NCI-H146 (cell line): ENCODE data around the gene BCL11B.
"Not testable (repeated sequence)": the region's sequence is repeated elsewhere in the genome, so short reads cannot be mapped to it uniquely, and the experiment has no call there.

ENCODE experiments used
- DNase-seq: peaks from one replicate; lab custom pipeline; 2025; lab: John Stamatoyannopoulos, UW

BCL11B gene

DNA sequence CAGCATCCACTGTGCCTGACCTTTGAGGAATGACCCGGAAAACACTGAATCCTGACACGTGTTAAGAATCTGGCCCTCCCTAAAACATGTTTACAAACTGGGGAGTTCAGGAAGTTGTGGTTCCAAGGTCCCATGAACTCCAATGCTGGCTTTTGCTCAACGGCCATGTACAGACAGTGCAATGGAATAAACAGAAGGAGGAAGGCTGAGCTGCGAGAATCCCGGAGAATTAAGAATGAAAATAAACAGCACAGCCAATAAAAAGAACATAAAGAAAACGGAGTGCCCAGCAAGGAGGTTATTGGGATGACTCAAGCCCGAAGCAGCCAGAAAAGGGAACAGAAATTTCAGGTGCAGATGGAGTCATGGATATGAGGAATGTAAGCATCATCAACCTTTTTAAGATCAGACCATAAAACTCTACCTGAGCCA lies 32.3 kb downstream of the BCL11B start:
- DNase-seq = no peak

DNA sequence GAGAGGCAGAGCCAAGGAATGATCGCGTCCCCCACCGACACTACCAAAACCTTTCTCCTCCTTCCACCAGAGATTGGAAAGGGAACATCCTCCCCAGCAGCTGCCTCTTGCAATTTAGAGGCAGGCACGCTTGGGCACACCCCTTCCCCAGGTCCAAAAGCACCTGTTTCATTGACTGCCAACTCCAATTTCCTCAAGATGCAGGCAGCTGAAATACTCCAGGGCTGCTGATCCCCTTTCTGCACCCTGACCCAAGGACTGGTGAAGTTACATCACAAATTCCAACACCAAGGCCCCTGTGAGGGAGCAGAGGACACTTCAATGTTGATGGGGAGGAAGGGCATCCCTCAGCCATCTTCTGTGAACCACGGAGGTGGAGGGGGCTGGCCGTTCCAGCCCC lies 33.8 kb downstream of the BCL11B start:
- DNase-seq = no peak

DNA sequence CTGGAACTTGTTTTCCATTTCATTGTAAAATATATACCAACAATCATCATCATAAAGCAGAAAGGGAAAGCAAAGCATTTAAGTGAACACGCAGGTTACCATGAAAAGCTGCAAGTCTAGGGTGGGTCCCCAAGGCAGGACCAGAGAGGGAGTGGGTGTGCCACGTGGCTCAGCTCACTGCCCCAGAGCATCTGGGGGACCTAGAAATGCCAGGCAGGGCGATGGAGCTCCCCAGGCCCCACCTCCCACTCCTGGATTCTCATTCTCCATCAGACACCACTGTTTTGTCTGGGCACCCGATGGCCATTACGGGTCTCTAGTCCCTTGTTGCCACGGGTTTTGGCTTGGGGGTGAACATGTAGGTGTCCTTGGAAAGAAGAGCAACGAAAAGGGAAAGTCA lies 34.7 kb downstream of the BCL11B start:
- DNase-seq = no peak

DNA sequence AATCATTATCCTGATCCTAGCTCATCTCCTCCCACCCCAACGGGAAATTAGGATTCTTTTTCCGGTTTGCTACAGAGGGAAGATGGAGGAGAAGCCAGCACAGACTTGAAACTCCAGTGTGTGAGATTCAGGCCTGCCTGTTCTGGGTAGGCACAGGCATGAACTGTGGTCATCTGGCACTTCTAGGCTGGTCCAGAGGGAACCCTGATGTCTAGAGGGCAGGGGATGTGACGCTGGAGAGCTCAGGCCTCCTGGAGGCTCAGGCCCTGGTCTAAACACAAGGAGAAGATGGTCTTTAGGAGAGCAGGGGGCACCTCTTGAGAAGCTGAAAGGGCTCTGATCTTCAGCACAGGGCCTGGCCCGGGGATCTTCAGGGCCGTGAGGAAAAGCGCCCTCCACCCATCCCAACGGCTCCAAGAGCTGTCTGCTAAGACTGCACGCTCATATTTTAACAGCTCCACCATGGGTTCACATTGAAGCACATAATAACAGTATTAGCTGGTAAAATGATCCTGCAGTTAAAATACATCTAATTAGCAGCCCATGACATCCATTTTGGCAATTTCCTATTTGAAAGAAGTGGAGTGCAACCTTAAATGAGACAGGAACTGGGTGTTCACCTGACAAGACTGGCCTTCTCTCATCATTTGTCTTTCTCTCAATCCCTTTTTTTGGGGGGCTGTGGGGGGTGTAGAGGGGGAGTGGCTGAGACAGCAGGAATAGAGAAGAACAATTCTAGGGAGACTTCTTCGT lies 35.4 kb downstream of the BCL11B start:
- DNase-seq = no peak

DNA sequence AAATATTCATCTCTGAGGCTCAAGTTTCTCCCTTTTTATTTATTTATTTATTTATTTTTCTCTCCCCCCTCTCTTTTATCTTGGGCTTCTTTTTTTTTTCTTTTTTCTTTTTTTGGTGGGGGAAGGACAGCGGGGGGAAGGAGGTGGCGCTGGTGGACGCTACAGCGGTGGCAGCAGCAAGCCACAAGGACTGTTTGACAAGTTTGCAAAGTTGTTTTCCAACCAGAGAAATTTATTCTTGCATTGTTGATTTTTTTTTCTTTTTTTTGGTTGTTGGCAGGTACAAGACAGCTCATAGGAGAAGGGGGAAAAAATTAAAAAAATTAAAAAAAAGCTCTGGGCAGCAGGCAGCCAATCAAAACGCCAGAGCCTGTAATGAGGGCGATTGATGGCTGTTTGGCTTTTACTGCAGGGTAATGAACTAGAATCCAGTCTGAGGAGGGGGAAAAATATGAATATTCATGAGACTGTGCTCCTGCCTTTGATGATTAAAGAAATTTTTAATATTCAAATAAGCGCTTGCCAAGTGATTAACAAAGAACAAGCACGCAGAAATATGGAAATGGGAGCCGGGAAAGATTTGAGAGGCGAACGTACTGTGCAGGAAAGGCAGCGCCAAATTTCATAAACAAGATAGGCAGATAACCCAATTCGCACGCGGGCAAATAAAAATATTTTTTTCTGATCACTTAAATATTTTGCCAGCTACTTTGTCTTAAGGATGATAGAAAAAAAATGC lies 36.2 kb downstream of the BCL11B start:
- no peak for DNase-seq

DNA sequence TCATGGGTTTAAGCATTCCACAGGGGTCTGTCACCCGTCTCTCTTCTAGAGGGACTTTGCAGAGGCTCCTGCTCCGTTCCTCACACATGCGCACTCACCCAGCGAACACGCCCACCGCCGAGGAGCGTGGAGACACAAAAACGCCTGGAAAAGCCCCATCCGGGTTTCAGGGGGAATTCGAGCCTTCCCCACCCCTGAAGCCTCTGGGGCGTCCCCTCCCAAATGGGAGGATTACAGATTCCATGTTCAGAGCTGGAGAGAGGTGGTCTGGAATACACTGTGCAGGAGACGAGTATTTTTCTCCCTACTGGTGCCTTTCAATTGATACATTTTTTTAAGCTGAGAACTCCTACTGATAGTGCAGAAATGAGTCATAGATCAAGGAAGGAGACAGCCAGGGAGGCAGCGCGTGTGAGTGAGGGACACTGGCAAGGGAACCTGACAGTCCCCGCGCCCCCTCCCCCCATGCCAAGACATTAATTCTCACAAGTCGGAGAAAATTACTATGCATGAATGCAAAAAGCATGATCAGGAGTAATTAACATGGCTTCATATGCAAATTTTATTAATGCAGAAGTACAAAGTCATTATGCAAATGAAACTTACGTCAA lies 36.9 kb downstream of the BCL11B start:
- DNase-seq = no peak

DNA sequence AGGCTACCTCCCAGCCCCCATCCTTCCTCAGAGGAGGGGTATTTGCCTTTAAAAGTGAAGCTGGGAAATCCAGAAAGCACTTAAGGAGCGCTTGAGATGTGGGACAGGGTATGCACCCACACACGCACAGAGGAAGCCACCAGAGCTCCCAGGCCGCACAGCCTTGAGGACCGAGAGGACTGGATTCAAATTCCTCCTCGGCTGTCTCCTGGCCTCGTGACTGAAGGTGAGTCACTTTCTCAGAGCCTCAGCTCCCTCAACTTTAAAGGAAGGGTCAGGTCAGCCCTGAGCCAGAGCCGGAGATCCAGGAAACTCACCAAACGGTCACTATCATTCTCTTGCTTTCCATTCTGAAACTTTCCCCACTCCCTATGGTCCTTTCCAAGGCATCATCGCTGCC lies 37.6 kb downstream of the BCL11B start:
- DNase-seq = no peak

DNA sequence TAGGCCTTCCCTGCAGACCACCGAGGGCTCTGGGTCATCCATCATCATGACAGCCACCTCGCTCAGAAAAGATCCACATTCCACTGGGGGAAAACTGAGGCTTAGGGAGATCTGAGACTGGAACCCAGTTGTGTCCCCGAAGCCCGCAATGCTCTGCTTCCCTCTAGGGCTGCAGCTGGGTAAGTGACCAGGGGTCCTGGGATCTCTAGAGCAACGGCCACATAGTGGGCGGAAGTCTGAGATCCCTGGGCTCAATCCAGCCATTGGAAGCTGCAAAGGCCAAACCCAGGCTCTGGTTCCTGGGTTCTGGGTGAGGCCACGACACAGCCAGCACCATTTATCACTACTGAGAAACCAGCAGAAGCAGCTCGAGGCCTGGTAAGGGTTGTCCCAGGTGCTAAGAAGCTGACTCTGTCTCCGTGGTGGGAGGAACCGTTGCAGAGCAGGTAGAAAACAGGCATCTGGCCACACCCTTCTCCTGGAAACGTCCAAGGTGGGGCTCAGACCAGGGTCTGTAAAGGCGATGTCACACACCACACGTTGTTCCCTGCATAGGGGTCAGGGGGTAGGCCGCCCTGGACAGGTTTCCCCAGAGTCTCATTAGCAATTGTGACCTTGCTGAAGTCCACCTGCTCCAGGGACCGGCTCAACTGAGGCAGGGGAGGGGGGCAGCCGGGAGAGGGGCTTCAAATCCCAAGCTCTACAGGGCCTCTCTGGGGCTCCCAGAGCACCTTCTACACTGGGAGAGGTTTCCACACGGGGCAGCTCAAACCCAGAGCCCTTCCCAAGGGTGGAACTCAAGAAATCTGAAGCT lies 38.6 kb downstream of the BCL11B start:
- DNase-seq = no peak

DNA sequence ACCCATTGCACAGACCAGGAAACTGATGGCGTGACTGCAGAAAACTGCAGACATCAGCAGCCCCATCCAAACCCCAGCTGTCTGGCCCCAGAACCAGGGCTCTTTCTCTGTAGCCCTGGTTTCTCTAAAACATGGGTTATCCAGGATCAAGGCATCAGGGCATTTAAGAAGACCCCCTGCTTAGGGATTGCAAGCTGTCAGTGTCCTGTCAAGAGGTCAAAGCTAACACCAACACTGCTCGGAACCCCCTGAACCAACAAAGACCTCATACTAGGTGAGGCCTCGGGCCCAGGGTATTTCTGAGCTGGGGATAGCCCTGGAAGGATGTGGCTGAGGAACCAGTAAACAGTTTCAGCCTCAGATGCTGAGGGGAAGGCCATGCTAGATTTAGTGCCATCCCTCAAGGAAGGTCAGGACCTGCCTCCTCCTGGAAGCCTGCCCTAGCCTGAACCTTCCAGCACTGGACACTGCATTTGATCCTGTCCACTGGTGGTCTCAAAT lies 39.2 kb downstream of the BCL11B start:
- no peak for DNase-seq

DNA sequence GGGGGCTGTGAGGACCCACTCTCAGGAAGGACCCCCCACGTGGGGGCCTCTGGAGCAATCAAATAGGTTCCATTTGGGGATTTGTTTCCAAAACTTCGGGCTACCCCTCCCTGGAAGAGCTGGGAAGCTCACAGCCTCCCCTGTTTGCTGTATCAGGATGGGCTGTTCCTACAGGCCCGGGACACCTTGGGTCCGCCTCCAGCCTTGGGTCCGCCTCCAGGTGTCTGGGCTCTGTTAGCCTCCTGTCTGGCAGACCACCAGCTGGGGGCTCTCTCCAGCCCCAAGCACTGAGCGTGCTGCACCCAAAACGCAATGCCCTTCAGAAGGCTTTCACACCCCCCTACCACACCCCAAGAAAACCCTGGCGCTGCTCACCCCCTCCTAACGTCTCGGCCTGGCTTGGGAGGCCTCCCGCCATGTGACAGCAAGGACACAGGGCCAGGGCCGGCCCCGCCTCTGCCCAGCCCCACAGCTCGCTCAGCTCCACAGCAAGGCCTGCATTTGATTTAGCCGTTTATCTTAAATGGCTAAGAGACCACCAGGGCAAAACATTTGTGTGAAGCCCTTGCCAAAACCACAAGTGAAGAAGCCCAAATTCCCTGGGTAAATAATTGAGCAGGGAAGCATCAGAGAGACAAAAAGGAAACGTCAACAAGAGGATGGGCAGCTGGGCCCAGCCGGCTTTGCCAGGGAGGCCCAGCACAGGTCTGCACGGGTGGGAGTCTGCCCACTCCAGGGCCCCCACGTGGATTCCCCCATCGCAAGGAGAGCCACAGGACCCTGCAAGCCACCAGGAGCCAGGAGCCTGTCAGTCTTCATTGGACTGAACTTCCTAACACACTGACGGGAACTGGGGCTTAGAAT lies 39.9 kb downstream of the BCL11B start:
- no peak for DNase-seq

DNA sequence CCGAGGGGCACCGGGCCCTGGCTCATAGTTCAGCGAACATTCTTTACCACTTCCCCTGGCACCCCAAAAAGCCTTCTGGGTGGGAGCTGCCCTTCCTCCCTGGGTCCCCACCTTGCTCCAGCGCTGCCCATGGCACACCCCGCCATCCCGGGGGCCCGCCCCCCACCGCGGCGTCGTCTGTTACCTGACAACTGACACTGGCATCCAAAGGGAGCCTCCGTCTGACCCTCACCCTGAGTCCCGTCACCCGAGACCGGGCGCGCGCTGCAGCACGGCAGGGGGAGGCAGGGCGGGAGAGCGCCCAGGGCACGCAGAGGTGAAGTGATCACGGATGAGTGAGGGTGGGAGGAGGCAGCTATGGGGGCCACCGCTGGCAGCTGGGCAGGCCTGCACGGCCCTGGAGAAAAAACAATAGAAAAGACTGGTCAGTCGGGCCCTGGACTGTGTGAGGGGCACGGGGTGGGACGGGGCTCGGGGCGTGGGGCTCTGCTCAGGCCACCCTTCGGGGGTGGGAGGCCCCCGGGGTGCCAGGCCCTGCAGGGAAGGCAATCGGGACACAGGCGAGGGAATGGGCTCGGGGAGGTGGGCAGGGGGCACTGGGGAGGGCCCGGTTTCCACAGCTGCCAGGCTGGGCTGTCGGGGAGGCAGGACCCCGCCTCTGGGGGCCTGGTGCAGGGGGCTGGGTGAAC lies 40.7 kb downstream of the BCL11B start:
- no peak for DNase-seq

DNA sequence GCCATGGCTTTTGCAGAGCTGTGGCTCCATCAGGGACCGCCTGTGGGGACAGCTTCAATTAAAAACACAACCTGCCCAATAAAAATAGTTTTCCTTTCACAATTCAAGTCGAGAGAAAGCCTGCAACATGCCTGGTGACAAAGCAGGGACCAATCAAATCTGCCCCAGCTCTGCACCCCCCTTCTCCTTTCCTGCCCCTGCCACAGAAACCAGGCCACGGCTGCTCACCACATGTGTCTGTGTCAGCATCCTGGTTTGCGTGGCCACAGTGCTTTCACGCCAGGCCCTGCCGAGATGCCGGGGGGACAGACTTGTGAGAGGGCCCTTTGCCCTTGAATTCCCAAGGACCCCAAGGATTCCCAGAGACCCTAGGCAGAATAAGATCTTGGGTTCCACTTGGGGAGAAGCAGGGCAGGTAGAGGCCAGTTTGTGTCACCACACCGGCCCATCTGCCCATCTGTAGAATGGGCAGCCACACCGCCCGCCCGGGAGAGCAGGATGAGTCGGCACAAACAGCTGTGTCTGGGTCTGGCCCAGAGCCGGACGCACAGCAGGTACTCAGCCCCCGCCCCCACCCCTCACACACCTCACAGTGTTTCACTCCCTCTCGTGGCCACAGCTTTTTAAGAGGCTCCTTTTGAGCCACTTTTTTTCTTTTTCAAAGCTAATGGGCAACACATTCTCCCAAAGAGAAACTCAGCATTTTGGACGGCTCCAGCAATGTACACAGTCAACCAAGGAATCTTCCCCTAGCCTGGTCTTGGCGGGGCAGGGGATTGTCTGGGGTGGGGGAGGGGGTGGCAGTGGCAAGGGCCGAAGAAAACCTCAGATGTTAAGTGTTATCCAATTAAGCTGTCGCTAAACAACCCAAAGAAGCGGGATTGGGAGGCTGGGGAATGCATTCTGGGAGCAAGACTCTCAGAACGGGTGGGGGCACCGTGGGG lies 41.5 kb downstream of the BCL11B start:
- no peak for DNase-seq

DNA sequence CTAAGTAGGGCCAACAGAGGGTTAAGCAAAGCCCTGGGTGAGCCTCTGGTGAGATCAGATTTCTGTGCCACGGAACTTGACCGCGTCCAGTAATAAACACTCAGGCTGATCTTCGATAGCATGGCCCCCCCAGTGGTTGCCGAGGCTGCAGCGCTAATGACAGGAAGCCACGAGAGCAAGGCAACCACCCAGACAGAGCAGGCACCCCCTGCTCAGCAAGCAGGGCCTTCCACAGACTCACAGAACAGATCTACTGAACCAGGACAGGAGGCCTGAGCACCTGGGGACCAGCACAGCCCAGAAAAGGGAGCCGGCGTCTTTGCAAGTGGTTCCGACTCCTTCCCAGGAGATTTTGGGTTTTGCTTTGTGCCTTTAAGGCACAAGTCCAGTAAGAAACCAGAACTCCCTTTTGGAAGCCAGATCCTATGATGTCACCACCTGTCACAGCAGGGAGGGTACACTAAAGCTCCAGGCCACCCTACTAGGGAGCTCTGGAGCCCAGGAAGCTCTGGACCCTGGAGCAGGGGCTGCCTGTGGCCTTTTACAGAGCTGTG lies 42.3 kb downstream of the BCL11B start:
- DNase-seq = no peak

DNA sequence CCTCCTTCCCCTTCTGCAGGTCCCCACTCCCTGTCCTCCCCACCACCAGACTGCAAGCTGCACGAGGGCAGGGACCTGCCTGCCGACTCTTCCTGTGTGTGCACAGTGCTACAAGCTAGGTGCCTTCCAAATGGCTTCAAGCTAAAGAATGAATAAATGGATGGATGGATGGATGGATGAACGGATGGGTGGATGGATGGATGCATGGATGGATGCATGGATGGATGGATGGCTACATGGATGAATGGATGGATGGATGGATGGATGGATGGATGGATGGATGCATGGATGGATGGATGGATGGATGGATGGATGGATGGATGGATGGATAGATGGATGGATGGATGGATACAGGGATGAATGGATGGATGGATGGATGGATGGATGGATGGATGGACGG lies 43.2 kb downstream of the BCL11B start:
- not testable (repeated sequence) for DNase-seq

DNA sequence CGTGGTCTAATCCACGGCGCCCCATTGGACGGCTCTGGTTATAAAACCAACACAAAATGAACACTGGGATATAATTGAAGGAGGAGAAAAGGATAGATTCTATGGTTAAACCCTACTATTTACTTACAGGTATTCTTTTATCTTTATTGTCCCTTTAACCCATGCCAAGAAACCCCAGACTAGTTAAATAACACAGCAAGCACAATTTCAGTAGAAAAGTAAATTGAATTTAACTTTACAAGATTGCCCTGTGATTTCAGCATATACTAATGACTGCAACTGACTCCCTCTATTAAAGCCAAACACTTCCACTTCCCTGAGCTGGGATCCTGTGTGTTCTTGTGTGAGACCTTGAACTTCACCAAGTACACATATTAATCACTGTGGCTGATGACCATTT lies 45.3 kb downstream of the BCL11B start:
- no peak for DNase-seq

DNA sequence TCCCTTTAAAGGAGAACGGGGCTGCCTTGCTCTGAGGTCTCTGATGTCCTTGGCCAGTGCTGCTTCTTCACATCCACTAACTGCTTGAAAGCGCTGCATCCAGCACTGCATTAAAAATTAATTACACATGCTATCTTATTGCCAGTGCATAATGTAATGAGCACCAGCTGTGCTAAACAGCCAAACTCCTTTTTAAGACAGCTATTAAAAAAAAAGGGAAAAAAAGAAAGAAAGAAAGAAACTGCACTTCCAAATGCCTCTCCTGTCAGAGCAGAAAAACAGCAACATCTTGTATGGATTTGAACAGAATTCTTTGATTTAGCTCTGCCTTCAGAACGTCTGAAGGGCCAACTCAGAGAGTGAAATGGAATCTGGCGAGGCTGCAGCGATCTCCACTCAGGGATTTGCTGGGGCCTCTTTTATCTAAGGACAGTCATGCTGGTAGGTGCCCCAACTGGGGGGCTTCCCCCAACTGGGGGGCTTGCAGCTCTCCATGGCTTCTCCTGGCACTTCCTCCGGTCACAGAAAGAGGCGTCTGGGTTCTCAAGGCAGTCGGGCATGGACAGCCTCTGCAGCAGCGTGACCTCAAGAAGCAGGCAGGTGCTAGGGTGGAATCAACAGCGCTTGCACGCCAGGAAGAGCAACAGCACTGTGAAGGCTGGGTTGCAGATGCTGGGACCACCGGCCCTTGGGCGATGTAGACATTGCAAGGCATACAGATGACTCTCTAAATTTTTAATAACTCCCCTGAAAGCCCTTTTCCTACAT lies 46.4 kb downstream of the BCL11B start:
- DNase-seq = no peak

DNA sequence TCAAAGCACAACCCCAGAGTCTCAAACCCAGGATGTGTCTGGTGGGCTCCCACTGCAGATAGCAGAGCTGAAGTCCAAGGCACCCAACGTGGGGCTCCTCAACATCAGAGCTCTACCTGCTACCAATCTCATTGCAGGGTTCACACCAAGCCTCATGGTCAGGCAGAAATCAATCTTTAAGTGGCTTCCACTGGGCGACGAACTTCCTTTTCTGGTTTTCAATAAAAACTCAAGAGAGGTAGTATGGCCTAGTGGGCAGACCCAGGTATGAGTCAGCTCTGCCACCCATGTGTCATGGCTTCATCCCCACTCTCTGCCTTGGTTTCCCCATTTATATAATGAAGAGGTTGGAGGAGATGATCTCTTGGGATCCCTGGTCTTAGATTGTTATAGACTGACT lies 47.0 kb downstream of the BCL11B start:
- no peak for DNase-seq
